GM21515 (cell line): Measurements from ENCODE around the gene SMIM31.

Experiments
- ATAC-seq: cut with Tn5 transposase; IDR thresholded peaks from one replicate; pipeline ENCODE4 v1.9.1; 2021; ENCODE audit not compliant: unreplicated experiment

Gene SMIM31

GRCh38 chr4:164753873-164754488, at the start of gene SMIM31:
SMIM31 (plus strand) TSS chr4:164754131; CDS start chr4:164770444, 16,313 bp downstream.
- no peak for ATAC-seq

- ATAC-seq, result no peak
Measured at GRCh38 chr4:164706675-164707074, 47.3 kb upstream of the SMIM31 start.

- ATAC-seq, result peak; percentile 60
Measured at GRCh38 chr4:164716901-164717300, 37.0 kb upstream of the SMIM31 start.

- ATAC-seq, result no peak
Measured at GRCh38 chr4:164718827-164719226, 35.1 kb upstream of the SMIM31 start.

- no peak for ATAC-seq
Measured at GRCh38 chr4:164725066-164725465, 28.9 kb upstream of the SMIM31 start.

GRCh38 chr4:164730705-164731393, 23.1 kb upstream of the SMIM31 start:
- ATAC-seq, result no peak

- ATAC-seq, result peak; percentile 76
Measured at GRCh38 chr4:164731827-164732474, 22.0 kb upstream of the SMIM31 start.

GRCh38 chr4:164734484-164734883, 19.4 kb upstream of the SMIM31 start:
- peak; percentile 60 for ATAC-seq

- ATAC-seq, result no peak
Measured at GRCh38 chr4:164748375-164748774, 5.6 kb upstream of the SMIM31 start.

- no peak for ATAC-seq
Measured at GRCh38 chr4:164755432-164755831, 1.5 kb downstream of the SMIM31 start.

- no peak for ATAC-seq
Measured at GRCh38 chr4:164756686-164757085, 2.8 kb downstream of the SMIM31 start.

GRCh38 chr4:164761241-164761640, 7.3 kb downstream of the SMIM31 start:
- ATAC-seq, result no peak

- no peak for ATAC-seq
Measured at GRCh38 chr4:164761746-164762275, 7.9 kb downstream of the SMIM31 start.

GRCh38 chr4:164765096-164765495, 11.2 kb downstream of the SMIM31 start:
- ATAC-seq, result no peak

- ATAC-seq, result no peak
Measured at GRCh38 chr4:164765833-164766232, 11.9 kb downstream of the SMIM31 start.

GRCh38 chr4:164768516-164768915, 14.6 kb downstream of the SMIM31 start:
- ATAC-seq, result no peak

- ATAC-seq, result no peak
Measured at GRCh38 chr4:164770010-164770724, 16.2 kb downstream of the SMIM31 start.

GRCh38 chr4:164771088-164771487, 17.2 kb downstream of the SMIM31 start:
- ATAC-seq, result no peak

GRCh38 chr4:164772076-164772475, 18.1 kb downstream of the SMIM31 start:
- ATAC-seq, result no peak

GRCh38 chr4:164779080-164779479, 25.1 kb downstream of the SMIM31 start:
- ATAC-seq, result no peak

- peak; percentile 78 for ATAC-seq
Measured at GRCh38 chr4:164779811-164780216, 25.9 kb downstream of the SMIM31 start.
